ENCODE data around the gene HNRNPUL2.
"Not testable (repeated sequence)": the region's sequence is repeated elsewhere in the genome, so short reads cannot be mapped to it uniquely, and the experiment has no call there.

Gene HNRNPUL2

GRCh38 chr11:62752177-62752785 is 25.0 kb upstream of the HNRNPUL2 start:
- TF ChIP-seq, protein P1, sequence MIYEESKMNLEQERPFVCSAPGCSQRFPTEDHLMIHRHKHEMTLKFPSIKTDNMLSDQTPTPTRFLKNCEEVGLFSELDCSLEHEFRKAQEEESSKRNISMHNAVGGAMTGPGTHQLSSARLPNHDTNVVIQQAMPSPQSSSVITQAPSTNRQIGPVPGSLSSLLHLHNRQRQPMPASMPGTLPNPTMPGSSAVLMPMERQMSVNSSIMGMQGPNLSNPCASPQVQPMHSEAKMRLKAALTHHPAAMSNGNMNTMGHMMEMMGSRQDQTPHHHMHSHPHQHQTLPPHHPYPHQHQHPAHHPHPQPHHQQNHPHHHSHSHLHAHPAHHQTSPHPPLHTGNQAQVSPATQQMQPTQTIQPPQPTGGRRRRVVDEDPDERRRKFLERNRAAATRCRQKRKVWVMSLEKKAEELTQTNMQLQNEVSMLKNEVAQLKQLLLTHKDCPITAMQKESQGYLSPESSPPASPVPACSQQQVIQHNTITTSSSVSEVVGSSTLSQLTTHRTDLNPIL (CRISPR knock-in tag; IDR thresholded peaks at IDR 0.05; ENCODE audit: low read depth), result no peak
- TF ChIP-seq, protein P2, sequence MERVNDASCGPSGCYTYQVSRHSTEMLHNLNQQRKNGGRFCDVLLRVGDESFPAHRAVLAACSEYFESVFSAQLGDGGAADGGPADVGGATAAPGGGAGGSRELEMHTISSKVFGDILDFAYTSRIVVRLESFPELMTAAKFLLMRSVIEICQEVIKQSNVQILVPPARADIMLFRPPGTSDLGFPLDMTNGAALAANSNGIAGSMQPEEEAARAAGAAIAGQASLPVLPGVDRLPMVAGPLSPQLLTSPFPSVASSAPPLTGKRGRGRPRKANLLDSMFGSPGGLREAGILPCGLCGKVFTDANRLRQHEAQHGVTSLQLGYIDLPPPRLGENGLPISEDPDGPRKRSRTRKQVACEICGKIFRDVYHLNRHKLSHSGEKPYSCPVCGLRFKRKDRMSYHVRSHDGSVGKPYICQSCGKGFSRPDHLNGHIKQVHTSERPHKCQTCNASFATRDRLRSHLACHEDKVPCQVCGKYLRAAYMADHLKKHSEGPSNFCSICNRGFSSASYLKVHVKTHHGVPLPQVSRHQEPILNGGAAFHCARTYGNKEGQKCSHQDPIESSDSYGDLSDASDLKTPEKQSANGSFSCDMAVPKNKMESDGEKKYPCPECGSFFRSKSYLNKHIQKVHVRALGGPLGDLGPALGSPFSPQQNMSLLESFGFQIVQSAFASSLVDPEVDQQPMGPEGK (CRISPR knock-in tag; IDR thresholded peaks at IDR 0.05; ENCODE audit: borderline replicate concordance), result no peak
- TF ChIP-seq PPARA (CRISPR knock-in tag; IDR thresholded peaks at IDR 0.05; ENCODE audit: borderline replicate concordance) (no peak), ZC3H10 (CRISPR knock-in tag; IDR thresholded peaks at IDR 0.05) (no peak), TCF4 (CRISPR knock-in tag; IDR thresholded peaks at IDR 0.05; ENCODE audit: borderline replicate concordance) (no peak), ARNTL (CRISPR knock-in tag; IDR thresholded peaks at IDR 0.05; ENCODE audit: borderline replicate concordance, low read depth) (no peak), ISL1 (CRISPR knock-in tag; IDR thresholded peaks at IDR 0.05) (no peak)
- no peak for ATAC-seq

- not testable (repeated sequence) for ATAC-seq
Measured at GRCh38 chr11:62749931-62750330, 22.7 kb upstream of the HNRNPUL2 start.

GRCh38 chr11:62747475-62748160 is 20.4 kb upstream of the HNRNPUL2 start:
- TF ChIP-seq OSR1 (CRISPR knock-in tag; IDR thresholded peaks at IDR 0.05) (no peak), ZFP30 (CRISPR knock-in tag; IDR thresholded peaks at IDR 0.05) (no peak), TCF4 (CRISPR knock-in tag; IDR thresholded peaks at IDR 0.05; ENCODE audit: borderline replicate concordance) (no peak), ISL1 (CRISPR knock-in tag; IDR thresholded peaks at IDR 0.05) (no peak), ZNF70 (CRISPR knock-in tag; IDR thresholded peaks at IDR 0.05) (no peak), ZFP3 (CRISPR knock-in tag; IDR thresholded peaks at IDR 0.05) (no peak), ZNF565 (CRISPR knock-in tag; conservative IDR thresholded peaks at IDR 0.05; ENCODE audit: low read depth) (no peak), ZNF8 (CRISPR knock-in tag; IDR thresholded peaks at IDR 0.05) (no peak), CSDC2 (CRISPR knock-in tag; IDR thresholded peaks at IDR 0.05) (no peak), ESRRG (CRISPR knock-in tag; IDR thresholded peaks at IDR 0.05) (no peak), ARNTL (CRISPR knock-in tag; IDR thresholded peaks at IDR 0.05; ENCODE audit: borderline replicate concordance, low read depth) (no peak), CSRNP3 (CRISPR knock-in tag; IDR thresholded peaks at IDR 0.05) (no peak), ZC3H10 (CRISPR knock-in tag; IDR thresholded peaks at IDR 0.05) (no peak), RARB (CRISPR knock-in tag; IDR thresholded peaks at IDR 0.05) (no peak), BACH2 (CRISPR knock-in tag; IDR thresholded peaks at IDR 0.05; ENCODE audit: borderline replicate concordance) (no peak)
- TF ChIP-seq, protein P3, sequence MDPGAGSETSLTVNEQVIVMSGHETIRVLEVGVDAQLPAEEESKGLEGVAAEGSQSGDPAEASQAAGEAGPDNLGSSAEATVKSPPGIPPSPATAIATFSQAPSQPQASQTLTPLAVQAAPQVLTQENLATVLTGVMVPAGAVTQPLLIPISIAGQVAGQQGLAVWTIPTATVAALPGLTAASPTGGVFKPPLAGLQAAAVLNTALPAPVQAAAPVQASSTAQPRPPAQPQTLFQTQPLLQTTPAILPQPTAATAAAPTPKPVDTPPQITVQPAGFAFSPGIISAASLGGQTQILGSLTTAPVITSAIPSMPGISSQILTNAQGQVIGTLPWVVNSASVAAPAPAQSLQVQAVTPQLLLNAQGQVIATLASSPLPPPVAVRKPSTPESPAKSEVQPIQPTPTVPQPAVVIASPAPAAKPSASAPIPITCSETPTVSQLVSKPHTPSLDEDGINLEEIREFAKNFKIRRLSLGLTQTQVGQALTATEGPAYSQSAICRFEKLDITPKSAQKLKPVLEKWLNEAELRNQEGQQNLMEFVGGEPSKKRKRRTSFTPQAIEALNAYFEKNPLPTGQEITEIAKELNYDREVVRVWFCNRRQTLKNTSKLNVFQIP (CRISPR knock-in tag; IDR thresholded peaks at IDR 0.05; ENCODE audit: borderline replicate concordance, low read depth), result no peak
- TF ChIP-seq, protein P2 (CRISPR knock-in tag; IDR thresholded peaks at IDR 0.05; ENCODE audit: borderline replicate concordance), result no peak
- TF ChIP-seq, protein P4, sequence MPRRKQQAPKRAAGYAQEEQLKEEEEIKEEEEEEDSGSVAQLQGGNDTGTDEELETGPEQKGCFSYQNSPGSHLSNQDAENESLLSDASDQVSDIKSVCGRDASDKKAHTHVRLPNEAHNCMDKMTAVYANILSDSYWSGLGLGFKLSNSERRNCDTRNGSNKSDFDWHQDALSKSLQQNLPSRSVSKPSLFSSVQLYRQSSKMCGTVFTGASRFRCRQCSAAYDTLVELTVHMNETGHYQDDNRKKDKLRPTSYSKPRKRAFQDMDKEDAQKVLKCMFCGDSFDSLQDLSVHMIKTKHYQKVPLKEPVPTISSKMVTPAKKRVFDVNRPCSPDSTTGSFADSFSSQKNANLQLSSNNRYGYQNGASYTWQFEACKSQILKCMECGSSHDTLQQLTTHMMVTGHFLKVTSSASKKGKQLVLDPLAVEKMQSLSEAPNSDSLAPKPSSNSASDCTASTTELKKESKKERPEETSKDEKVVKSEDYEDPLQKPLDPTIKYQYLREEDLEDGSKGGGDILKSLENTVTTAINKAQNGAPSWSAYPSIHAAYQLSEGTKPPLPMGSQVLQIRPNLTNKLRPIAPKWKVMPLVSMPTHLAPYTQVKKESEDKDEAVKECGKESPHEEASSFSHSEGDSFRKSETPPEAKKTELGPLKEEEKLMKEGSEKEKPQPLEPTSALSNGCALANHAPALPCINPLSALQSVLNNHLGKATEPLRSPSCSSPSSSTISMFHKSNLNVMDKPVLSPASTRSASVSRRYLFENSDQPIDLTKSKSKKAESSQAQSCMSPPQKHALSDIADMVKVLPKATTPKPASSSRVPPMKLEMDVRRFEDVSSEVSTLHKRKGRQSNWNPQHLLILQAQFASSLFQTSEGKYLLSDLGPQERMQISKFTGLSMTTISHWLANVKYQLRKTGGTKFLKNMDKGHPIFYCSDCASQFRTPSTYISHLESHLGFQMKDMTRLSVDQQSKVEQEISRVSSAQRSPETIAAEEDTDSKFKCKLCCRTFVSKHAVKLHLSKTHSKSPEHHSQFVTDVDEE (CRISPR knock-in tag; IDR thresholded peaks at IDR 0.05), result no peak
- no peak; the same call in 2 of the 3 replicates for ATAC-seq

Data from SK-N-SH treated with all-trans-retinoic acid at 6 μM for 48 hours (cell line).